Neural progenitor cell (in vitro differentiated cells): ENCODE measurements around the gene DTX4. TPM values are rescaled to one million over a fixed set of nuclear protein-coding genes. Genes with fewer than 3 reads are reported as not detected.

Experiments
- DNase-seq: peaks from one replicate; pipeline ENCODE4 v3.0.0-alpha.2; 2016; ENCODE audit warnings: low spot score
- H2AFZ ChIP-seq: fragments of 200-600 bp; sonication (generic); replicated peaks from 2 replicates; pipeline ENCODE4 v1.6.1; 2016; ENCODE audit warnings: antibody characterized with exemption
- H3F3A ChIP-seq: fragments of 200-600 bp; sonication (generic); 2 replicates; pipeline ENCODE4 v1.6.1; 2016; ENCODE audit warnings: antibody characterized with exemption, low read depth
- H3K27ac ChIP-seq: fragments of 200-600 bp; sonication (generic); 2 replicates; pipeline ENCODE4 v1.5.1; 2016; ENCODE audit warnings: mild to moderate bottlenecking
- H3K27me3 ChIP-seq: fragments of 200-600 bp; sonication (generic); 2 replicates; pipeline ENCODE4 v1.6.1; 2016; ENCODE audit warnings: mild to moderate bottlenecking, moderate library complexity
- H3K36me3 ChIP-seq: fragments of 200-600 bp; sonication (generic); 2 replicates; pipeline ENCODE4 v1.5.1; 2016
- H3K4me1 ChIP-seq: fragments of 200-600 bp; sonication (generic); 2 replicates; pipeline ENCODE4 v1.6.1; 2016; ENCODE audit warnings: mixed run types
- H3K4me2 ChIP-seq: fragments of 200-600 bp; sonication (generic); 2 replicates; pipeline ENCODE4 v1.6.1; 2016
- H3K4me3 ChIP-seq: fragments of 200-600 bp; sonication (generic); 2 replicates; pipeline ENCODE4 v1.5.1; 2016
- H3K79me2 ChIP-seq: fragments of 200-600 bp; sonication (generic); 2 replicates; pipeline ENCODE4 v1.6.1; 2016; ENCODE audit warnings: low read depth
- H3K9ac ChIP-seq: fragments of 200-600 bp; sonication (generic); 2 replicates; pipeline ENCODE4 v1.6.1; 2016
- H3K9me3 ChIP-seq: fragments of 200-600 bp; sonication (generic); 2 replicates; pipeline ENCODE4 v1.5.1; 2016; ENCODE audit warnings: low read depth
- H4K20me1 ChIP-seq: fragments of 200-600 bp; sonication (generic); 2 replicates; pipeline ENCODE4 v1.6.1; 2016; ENCODE audit warnings: low read depth
- H3K27ac Mint-ChIP-seq: 3 replicates; pipeline ENCODE4 v1.8.0; 2021; ENCODE audit warnings: mixed read lengths
- H3K27me3 Mint-ChIP-seq: 2 replicates; pipeline ENCODE4 v1.8.0; 2022; ENCODE audit warnings: low read depth, mild to moderate bottlenecking, inconsistent platforms, moderate library complexity, mixed read lengths; ENCODE audit not compliant: insufficient read depth
- H3K36me3 Mint-ChIP-seq: 3 replicates; pipeline ENCODE4 v1.8.0; 2021; ENCODE audit warnings: mixed read lengths
- H3K4me1 Mint-ChIP-seq: 3 replicates; pipeline ENCODE4 v1.8.0; 2021; ENCODE audit warnings: mixed read lengths
- H3K4me3 Mint-ChIP-seq: 3 replicates; pipeline ENCODE4 v1.8.0; 2021; ENCODE audit warnings: mild to moderate bottlenecking, moderate library complexity, mixed read lengths
- H3K9me3 Mint-ChIP-seq: 3 replicates; pipeline ENCODE4 v1.8.0; 2020; ENCODE audit warnings: mixed read lengths
- EZH2 ChIP-seq: fragments of 200-600 bp; sonication (generic); IDR thresholded peaks from 2 replicates; pipeline ENCODE4 v1.6.1; 2017; ENCODE audit warnings: antibody characterized with exemption, mild to moderate bottlenecking, moderate library complexity
- EZH2phosphoT487 ChIP-seq: fragments of 200-600 bp; sonication (generic); IDR thresholded peaks from 2 replicates; pipeline ENCODE4 v1.6.1; 2017; ENCODE audit warnings: antibody characterized with exemption
- total RNA-seq: library from RNA; depleted of rRNA; stranded (reverse); fragments of >200 nt; gene quantifications from 2 replicates; pipeline ENCODE4 v1.2.3, GENCODE V29; 2015; ENCODE audit warnings: low replicate concordance
- TF ChIP-seq, protein P1 (sequence below): fragments of 200-600 bp; sonication (generic); IDR thresholded peaks from 2 replicates; pipeline ENCODE4 v1.5.1; 2017; ENCODE audit warnings: antibody characterized with exemption, mild to moderate bottlenecking

The DTX4 gene
- total RNA-seq, 1 donor from 2014 or later = 16.9 TPM

DNA sequence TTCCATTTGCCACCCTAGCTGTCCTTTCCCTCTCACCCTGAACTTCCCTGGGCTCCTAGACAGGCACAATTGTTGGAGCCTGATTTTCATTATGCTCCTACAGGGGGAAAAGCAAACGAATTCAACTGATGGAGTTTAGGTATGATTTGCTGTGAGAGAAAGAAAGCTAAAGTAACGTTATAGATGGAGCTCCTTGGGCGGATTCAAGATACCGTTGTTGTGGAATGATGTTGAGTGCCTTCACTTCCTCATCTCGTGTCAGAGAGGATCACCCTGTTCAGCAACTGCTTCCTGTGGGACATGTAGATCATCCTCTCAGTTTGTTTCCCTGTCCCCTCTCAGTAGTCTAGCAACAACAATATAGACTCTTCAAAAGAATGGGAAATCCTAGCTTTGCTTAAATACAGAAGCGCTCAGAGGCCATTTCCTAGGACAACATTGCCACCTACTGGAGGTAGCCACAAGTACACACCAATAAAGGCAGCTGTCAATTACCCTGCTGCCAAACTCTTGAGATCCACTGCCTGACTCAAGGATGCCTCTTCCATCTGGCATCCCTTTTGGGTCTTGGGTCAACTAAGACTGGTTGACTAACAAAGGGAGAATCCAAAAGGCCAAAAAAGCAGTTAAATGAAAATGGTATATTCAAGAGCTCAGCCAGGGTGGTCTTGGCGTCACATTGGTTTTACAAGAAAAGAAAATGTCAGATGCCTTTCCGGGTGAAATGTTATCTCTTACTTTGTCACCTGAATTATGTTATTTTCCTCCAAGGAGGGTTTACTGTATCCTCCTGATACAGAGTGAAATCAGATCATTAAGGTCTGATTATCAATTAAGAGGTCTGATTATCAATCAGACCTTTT lies 13.5 kb upstream of the DTX4 start:
- Histone ChIP-seq H3K36me3 (no peaks in the 10 kb centered on the region), H3K9ac (no peak overlapping the region), H3K4me1 (no peaks in the 10 kb centered on the region), H3F3A (no peaks in the 10 kb centered on the region), H3K4me2 (no peak overlapping the region), H3K4me3 (no peak overlapping the region), H3K27me3 (no peaks in the 10 kb centered on the region), H3K27ac (no peak overlapping the region), H4K20me1 (no peaks in the 10 kb centered on the region), H3K9me3 (no peaks in the 10 kb centered on the region), H3K79me2 (no peaks in the 10 kb centered on the region), H2AFZ (peak overlapping the region; percentile 89)
- peak; percentile 83 for DNase-seq
- Mint-ChIP-seq H3K27me3 (no peaks in the 10 kb centered on the region), H3K4me3 (no peak overlapping the region), H3K36me3 (peaks cover 2% of the 10 kb centered on the region), H3K9me3 (peaks cover 3% of the 10 kb centered on the region), H3K4me1 (peaks cover 4% of the 10 kb centered on the region), H3K27ac (peak overlapping the region; percentile 62)
- TF ChIP-seq, protein P1, sequence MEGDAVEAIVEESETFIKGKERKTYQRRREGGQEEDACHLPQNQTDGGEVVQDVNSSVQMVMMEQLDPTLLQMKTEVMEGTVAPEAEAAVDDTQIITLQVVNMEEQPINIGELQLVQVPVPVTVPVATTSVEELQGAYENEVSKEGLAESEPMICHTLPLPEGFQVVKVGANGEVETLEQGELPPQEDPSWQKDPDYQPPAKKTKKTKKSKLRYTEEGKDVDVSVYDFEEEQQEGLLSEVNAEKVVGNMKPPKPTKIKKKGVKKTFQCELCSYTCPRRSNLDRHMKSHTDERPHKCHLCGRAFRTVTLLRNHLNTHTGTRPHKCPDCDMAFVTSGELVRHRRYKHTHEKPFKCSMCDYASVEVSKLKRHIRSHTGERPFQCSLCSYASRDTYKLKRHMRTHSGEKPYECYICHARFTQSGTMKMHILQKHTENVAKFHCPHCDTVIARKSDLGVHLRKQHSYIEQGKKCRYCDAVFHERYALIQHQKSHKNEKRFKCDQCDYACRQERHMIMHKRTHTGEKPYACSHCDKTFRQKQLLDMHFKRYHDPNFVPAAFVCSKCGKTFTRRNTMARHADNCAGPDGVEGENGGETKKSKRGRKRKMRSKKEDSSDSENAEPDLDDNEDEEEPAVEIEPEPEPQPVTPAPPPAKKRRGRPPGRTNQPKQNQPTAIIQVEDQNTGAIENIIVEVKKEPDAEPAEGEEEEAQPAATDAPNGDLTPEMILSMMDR = peak; percentile 90
- TF ChIP-seq EZH2phosphoT487 = no peak

DNA sequence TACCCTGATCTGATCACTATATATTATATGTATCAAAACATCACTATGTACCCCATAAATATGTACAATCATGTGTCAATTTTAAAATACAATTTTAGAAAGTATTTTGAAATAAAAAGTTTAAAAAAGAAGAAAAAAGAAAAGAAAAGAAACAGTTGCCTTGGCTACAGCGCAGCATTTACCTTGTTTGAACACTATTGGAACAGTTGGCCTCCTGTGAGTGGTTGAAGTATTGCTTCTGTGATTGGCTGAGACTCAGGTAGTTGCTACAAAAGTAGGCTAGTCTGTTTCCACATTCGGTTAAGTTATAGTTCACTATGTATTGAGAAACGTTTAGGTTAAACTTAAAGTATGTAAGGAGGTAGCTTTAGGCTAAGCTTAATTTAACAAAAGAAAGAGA lies 7.9 kb upstream of the DTX4 start:
- Histone ChIP-seq H3K27ac (no peak overlapping the region), H3K4me3 (no peak overlapping the region), H3K36me3 (no peaks in the 10 kb centered on the region), H3K27me3 (no peaks in the 10 kb centered on the region), H3K4me2 (no peak overlapping the region), H3F3A (no peaks in the 10 kb centered on the region), H3K79me2 (no peaks in the 10 kb centered on the region), H3K9ac (no peak overlapping the region), H3K9me3 (no peaks in the 10 kb centered on the region), H4K20me1 (no peaks in the 10 kb centered on the region), H3K4me1 (no peaks in the 10 kb centered on the region), H2AFZ (no peak overlapping the region)
- H3K27ac Mint-ChIP-seq = no peak overlapping the region
- H3K4me3 Mint-ChIP-seq = no peak overlapping the region
- no peak for DNase-seq
- TF ChIP-seq EZH2phosphoT487 (no peak), EZH2 (no peak)
- TF ChIP-seq, protein P1 = no peak
- no peaks in the 10 kb centered on the region for H3K4me1 Mint-ChIP-seq
- H3K36me3 Mint-ChIP-seq = no peaks in the 10 kb centered on the region
- H3K27me3 Mint-ChIP-seq = no peaks in the 10 kb centered on the region
- peaks cover 5% of the 10 kb centered on the region for H3K9me3 Mint-ChIP-seq

DNA sequence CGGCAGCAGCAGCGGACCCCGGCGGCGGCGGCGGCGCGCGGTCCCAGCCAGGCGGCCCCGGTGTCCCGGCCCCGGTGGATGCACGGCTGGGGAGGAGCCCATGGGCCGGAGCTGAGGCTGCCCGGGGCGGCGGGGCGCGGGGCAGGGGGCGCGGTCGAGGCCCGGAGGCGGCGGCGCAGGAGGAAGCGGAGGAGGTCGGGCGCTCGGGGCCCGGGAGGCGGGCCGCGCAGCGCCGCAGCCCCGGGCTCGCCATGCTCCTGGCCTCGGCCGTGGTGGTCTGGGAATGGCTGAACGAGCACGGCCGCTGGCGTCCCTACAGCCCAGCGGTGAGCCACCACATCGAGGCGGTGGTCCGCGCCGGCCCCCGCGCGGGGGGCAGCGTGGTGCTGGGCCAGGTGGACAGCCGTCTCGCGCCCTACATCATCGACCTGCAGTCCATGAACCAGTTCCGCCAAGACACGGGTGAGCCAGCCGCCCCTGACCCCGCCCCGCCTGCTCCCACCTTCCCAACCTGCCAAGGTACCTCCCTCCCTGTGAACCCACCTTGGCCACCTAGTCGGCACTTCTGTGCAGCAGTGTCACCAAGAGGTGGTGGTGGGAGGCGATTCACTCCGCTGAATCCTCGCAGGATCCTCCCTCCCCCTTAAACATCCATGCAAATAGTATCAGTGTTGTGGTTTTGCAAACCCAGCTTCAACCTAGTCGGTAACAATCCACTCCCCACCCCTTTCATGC lies 580 bp downstream of the DTX4 start:
- H3K9me3 ChIP-seq = no peaks in the 10 kb centered on the region
- Mint-ChIP-seq H3K4me1 (peaks cover 36% of the 10 kb centered on the region), H3K27me3 (peaks cover 13% of the 10 kb centered on the region), H3K9me3 (peaks cover under 1% of the 10 kb centered on the region), H3K36me3 (peaks cover 16% of the 10 kb centered on the region), H3K27ac (peak overlapping the region; percentile 95), H3K4me3 (peak overlapping the region; percentile 99)
- DNase-seq = peak; percentile 51
- peaks cover 54% of the 10 kb centered on the region for H3K79me2 ChIP-seq
- H3K4me3 ChIP-seq = peak overlapping the region; percentile 89
- H4K20me1 ChIP-seq = peaks cover 38% of the 10 kb centered on the region
- no peaks in the 10 kb centered on the region for H3K36me3 ChIP-seq
- H3K27me3 ChIP-seq = no peaks in the 10 kb centered on the region
- peak overlapping the region; percentile 98 for H3K4me2 ChIP-seq
- TF ChIP-seq EZH2 (no peak), EZH2phosphoT487 (no peak)
- TF ChIP-seq, protein P1 = no peak
- H3F3A ChIP-seq = peaks cover 50% of the 10 kb centered on the region
- H2AFZ ChIP-seq = no peak overlapping the region
- H3K4me1 ChIP-seq = peaks cover 48% of the 10 kb centered on the region
- H3K27ac ChIP-seq = peak overlapping the region; percentile 96
- peak overlapping the region; percentile 66 for H3K9ac ChIP-seq
